GM21576 (cell line): ENCODE results near the gene PIGM.

ENCODE experiments used
- ATAC-seq: cut with Tn5 transposase; IDR thresholded peaks from one replicate; pipeline ENCODE4 v1.9.1; 2021; ENCODE audit warnings: mild to moderate bottlenecking, moderate library complexity; ENCODE audit not compliant: unreplicated experiment

PIGM gene

DNA sequence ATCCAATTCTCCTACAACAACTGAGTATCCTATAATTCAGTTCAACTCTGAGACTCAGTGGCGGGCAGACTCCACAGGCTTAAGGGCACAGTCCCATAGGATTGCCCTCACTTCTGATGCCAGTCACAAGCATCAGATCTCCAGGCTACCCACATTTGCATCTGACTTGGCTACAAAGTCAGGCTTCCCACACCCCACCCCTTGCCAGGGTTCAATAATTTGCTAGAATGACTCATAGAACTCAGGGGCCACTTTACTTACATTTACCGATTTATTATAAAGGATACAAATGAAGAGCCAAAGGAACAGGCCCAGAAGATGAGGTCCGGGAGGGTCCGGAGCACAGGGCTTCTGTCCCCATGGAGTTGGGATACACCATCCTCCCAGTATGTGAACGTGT is 41.8 kb downstream of the PIGM start:
- no peak for ATAC-seq

DNA sequence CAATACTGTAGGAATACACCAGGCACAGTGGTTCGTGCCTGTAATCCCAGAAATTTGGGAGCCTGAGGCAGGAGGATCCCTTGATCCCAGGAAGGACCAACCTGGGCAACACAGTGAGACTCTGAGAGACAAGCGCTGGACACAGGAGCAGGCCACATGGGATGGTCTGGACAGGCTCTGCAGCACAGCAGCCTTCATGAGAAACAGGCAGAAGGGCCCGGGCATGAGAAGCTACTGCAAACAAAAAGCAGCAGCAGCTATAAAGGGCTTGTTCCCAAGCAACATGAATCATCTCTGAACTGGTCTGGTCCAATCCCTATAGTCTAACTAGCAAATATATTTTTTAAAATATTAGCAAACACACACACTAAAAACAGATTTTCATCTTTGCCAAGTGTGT is 42.2 kb downstream of the PIGM start:
- no peak for ATAC-seq

DNA sequence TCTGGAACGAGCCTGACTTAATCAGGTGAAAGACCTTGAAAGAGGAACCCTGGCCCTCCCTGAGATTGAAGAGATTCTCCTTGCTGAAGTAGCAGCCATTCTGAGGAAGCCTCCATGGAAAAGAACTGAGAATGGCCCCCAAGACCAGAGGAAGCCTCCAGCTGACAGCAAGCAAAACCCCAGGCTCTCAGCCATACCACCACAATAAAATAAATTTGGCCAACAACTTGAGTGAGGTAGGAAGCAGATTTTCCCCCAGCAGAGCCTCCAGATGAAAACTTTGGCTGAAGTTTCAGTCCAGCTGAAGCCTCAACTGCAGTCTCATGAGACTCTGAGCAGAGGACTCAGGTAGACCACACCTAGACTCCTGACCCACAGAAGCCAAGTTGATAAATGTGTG is 43.8 kb downstream of the PIGM start:
- no peak for ATAC-seq

DNA sequence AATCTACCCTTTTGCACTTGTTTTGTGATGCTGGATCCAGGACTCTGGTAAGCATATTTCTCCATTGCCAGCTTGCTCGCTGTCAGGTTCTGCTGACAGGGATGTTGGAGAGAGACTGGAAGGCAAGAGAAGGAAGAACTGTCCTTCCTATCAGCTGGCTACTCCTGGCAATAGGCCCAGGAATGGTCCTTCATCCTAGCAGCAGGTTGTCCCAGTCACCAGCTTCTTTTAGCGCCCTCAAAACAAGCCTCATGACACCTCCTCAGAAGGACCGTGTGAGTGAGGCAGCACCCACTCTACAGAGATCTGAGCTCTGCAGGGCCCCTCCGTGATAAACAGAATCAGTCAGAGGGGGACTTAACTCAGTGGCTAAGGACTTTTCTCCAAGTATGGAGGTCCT is 44.6 kb downstream of the PIGM start:
- ATAC-seq, result no peak

DNA sequence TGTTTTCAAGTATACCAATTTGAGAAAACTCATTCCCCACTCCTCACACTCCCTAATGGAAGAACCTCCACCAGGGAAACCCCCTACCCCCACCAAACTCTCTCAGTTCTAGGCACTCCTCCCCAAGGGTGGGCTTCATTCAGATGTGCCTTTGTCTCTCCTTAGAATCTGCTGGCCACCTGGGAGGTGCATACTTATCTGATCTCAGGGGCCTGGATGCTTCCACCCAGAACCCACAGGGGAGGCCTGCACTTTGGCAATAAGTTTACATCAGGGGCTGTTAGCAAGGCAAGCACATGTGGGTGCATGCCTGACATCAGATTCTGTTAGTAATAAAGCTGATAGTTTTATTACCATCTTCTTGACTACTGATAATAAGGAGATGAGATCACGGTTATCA is 45.3 kb downstream of the PIGM start:
- no peak for ATAC-seq

DNA sequence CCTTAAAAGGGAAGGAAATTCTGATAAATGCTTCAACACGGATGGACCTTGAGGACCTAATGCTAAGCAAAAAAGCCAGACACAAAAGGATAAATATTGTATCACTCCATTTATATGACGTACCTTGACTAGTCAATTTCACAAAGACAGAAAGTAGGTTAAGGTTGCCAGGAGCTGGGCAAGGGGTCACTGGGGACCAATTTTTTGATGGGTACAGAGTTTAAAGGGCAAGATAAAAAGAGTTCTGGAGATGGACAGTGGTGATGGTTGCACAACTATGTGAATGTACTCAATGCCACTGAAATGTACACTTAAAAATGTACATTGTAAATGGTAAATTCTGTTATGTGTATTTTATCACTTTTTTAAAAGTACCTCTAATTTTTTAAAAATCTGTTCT is 45.7 kb downstream of the PIGM start:
- no peak for ATAC-seq

DNA sequence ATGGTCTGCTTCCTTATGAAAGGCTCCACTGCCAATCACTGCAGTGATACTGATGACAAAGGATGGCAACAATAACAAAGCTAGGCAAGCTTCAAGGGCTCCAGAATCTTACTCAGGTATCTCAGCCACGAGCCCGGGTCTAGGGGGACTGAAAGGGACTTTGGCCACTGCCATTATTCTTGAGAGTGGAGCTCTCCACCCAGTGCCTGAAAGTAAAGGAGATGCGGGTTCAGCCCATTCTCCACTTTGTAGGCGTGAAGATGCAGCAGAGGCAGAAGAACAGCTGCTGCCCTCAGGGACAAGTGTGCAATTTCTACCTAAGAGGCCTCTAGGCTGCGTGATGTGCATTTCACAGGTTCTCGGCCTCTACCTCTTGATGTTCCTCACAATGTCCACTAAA is 46.3 kb downstream of the PIGM start:
- no peak for ATAC-seq

DNA sequence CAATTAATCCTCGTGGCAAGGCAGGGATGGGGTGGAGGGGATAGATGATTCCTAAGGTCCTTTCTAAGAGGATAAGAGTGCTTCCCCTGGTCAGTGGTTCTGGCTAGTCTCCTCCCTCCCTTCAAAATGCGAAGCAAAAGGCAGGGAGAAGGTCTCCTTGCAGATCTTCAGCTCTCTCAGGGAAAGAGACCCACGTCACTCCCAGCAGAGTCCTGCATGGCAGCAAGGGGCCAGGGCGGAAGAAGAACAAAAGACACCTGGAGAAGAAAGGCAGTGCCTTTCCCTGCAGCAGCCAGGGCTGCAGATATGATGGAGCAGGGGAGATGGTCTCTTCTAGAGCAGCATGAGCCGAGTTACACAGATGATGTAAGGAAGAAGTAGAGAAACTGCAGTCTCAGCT is 48.1 kb downstream of the PIGM start:
- ATAC-seq, result no peak

DNA sequence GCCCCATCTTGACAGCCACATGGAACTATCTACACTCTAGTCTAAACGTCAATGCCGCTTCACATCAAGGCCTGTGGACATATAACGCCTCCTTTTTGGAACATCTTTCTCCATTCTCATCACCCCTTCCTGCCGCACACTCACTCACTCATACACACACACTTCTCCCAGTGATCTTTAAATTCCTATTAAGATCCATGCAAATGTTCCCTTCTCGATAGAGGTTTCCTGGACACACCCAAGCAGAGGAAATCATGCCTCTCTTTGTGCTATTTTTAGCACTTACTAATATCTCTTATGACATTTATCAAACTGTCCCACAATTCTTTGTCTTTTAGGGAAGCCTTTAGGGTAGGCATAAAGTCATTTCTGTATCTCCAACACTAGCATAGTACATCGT is 49.5 kb downstream of the PIGM start:
- no peak for ATAC-seq

DNA sequence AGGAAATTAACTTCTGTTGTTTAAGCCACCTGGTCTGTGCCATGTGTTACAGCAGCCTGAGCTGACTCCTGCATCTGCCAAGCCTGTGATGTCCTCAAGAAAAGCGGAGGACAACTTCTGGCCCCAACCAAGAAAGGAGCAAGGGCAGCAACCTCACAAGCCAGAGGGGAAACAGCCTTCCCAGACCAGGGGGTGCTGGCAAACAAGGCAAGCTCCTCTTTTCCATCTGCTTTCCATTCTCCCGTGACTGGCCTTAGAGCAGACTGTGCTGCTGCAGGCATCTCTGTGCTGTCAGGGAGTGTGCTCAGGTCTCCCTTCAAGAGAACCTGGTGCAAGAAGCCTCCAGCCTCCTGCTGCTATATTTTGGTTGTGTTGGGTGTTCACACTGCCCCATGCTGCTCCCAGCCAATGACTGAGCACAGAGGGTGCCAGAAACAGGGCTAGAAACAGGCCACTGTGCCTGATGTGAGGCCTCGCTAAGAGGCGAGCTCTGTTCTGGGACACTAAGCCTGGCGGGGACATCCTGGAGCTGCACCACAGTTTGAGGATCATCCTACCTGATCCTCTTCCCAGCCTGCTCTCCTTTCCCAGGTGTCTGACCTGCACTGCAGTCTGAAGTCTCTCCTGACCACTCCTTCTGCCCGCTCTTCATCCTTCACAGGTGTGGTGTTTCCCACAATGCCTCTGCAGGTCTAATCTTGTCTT is 50.3 kb downstream of the PIGM start:
- no peak for ATAC-seq

DNA sequence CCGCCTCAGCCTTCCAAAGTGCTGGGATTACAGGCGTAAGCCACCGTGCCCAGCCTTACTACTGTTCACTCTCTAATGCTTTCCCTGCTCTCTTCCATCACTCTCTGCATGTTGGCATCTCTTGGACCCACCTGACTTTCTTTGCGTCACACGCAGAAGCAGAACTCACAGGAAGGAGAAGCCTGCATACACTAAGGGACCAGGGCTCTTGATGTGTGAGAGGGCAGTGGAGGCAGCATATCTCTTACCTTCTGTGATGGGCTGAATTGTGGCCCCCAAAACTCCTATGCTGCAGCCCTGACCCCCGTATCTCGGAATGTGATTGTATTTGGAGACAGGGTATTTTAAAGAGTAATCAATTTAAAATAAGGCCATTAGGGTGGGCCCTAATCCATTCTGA is 51.0 kb downstream of the PIGM start:
- ATAC-seq, result no peak

DNA sequence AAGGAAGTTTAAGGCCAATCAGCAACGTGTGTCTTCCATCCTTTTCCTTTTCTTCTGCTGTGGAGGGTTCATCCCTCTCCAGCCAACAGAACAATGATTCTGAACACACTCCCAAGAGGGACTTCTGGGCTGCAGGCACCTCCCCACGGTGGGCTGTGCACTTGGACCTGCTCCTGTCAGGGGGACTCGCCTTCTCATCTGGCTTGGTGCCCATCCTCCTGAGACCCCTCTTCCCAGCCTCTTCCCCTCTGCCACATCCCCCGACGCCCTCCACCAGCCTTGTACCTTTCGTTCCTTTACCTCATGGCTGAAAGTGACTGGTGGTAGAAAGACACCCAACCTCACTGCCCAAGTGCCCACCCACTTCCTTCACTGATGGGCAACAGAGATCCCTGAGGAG is 51.7 kb downstream of the PIGM start:
- ATAC-seq, result no peak

DNA sequence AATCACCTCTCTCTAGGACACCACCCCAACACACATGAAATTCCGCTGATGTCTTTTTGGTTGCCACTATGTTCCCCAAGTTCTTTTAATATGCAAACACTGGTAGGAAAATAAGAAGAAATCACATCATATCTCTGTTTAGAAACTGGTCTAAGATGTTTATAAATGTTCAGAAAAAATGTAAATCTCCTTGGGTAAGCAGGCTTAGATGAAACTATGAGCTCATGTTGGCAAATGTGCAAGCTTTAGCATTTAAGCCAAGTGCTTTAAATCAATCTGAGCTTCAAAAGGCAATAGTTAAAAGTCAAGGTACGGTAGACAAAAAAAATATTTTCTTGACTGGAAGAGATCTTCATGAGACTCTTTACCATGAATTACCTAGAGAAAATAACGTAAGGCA is 52.5 kb downstream of the PIGM start:
- ATAC-seq, result no peak

DNA sequence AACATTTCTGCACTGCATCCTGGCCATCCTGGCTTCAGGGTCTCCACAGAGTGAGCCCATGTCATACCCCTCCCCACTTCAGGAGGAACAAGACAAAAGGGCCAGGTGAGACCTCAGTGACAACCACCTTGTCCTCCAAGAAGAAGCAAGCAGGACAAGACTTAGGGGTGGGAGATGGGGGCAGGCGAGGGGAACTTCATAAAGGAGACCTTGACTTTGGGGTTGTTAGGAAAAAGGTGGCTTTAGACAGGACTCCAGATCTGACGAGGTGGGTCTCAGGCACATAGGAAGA is 53.7 kb downstream of the PIGM start:
- ATAC-seq, result no peak

DNA sequence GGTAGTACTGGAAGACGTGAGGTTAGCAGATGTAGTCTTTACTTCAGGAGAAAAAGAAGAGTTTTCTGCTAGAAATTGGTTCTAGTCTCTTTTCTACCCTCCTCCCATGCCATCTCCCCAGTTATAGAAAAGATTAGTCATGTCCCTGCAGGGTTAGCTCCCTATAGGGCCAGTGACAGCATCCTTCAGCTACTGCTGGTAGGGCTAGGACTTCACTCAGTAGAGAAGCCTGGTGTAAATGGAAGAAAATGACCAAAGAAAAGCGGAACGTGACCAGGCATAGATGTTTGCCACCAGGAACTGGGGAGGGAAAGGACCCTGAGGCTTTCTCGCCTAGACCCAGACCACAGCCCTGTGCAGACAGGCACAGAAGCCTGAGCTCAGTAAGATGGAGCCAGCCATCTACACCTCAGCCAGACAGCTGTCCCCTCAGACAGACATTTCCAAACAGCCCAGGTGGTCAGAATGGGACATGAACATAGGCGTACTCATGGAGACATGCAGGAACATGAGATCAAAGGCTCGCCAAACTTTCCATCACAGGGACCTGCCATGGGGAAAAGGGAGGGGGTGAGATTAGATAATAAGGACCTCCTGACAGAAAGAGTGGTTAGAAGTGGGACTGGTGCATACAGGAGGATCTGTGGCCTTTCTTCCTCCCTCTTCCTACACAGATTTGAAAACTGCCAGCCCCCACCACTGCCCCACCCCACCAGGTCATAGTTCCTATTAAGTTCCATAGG is 54.3 kb downstream of the PIGM start:
- ATAC-seq, result no peak
